ENCODE measurements around the gene CPEB4.

Gene CPEB4

DNA sequence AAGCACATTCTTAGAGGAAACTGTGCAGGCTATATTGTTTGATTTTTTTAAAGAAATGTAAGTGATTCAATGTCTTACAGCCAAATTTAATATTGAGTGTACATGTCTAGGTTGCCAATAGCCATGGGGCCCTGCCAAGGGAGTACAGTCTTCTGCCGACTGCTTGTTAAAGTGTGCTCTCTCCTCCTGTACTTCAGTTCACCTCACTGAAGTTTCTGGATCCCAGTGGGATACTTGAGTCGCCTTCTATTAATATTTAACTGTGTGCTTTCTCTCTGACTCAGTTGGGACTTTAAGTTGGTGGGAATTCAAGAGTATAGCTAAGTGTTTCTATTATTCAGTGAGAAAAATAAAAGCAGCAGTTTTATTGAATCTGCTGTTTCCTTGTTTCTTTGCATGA is 56.4 kb downstream of the CPEB4 start:
- no peak for DNase-seq (ENCODE audit: insufficient read length, low spot score)
- no peak for FAIRE-seq
- TF ChIP-seq POLR2A (IDR thresholded peaks at IDR 0.05; ENCODE audit: low read depth, low read length): no peak

DNA sequence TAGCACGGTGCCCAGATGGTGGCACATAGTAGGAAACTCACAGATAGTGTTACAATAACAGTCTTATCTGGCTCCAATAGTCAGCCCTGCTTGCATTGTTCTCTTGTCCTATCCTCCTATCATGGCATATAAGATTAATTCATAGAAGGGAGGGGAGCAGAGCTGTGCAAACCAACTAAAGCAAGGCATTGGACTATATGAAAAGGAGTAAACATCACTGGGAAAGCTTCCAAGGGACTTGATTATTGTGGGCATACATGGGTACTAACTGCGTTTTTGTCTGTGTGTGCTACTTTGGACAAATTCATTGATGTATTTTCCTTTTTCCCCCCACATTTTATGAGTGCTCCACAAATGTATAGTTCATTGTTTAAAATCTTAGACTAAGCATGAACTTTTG is 57.0 kb downstream of the CPEB4 start:
- FAIRE-seq (peak; percentile 6), DNase-seq (ENCODE audit: insufficient read length, low spot score) (no peak)
- TF ChIP-seq POLR2A (IDR thresholded peaks at IDR 0.05; ENCODE audit: low read depth, low read length): no peak

DNA sequence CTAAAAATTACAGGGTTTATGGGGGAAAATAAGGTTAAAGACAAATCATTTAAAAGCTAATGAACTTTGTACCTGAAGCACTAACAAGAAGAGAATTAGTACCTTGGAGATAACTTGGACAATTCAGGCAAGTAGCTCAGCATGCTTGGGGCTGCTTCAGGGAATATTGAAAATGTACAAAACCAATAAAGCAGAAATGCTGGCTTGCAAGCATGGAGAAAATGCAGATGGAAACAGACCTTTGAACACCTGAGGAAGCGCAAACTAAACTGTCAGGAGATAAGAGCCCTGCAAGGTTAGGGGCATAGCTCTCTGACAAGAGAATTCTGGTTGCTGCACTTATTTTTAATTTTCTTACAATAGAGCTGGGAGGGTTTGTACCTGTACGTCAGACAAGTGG is 58.2 kb downstream of the CPEB4 start:
- FAIRE-seq (no peak), DNase-seq (ENCODE audit: insufficient read length, low spot score) (no peak)
- TF ChIP-seq POLR2A (IDR thresholded peaks at IDR 0.05; ENCODE audit: low read depth, low read length): no peak

DNA sequence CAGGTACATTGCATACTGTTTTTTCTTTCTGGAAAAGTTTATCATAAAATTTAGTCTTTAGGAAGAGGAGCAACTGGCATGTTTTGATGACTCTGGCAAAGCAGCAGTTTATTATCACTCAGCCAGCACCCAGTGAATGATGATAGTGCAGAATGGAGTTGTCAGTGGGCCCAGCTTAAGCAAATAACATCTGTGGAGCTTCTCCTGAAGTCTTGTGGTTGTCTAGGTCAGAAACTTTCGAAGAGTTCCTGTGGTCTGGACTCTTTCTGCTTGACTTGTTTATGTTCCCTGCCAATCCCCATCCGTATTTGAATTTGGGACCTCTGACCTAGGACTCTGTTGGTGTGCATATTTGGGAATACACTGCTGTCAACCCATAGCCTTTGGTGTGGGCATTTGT is 62.7 kb downstream of the CPEB4 start:
- FAIRE-seq (no peak), DNase-seq (ENCODE audit: insufficient read length, low spot score) (no peak)
- TF ChIP-seq POLR2A (IDR thresholded peaks at IDR 0.05; ENCODE audit: low read depth, low read length): no peak

DNA sequence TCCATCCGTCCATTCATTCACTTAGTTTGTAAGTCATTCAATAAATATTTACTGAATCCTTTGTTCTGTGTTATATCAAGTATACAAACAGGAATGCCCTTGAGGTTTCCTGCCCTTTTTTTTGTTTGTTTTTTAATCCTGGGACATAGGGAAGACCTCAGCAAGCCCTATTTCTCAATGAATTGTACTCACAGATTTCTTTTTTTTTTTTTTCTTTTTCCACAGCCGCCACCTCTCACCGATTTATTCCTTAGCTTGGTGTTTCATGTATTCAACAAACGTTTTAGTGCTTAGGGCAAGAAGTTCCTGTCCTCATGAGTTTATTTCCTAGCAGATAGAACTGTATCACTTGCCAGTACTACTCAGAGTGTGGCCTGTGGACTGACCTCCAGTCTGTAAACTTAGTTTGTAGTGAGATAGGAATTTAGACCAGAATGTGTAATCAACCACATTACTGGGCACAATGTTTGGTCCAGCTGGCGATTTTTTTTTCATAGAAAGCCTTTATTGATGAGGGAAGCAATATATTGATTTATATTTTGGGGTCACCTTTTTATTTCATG is 65.5 kb downstream of the CPEB4 start:
- FAIRE-seq: peak; percentile 36
- no peak for DNase-seq (ENCODE audit: insufficient read length, low spot score)

DNA sequence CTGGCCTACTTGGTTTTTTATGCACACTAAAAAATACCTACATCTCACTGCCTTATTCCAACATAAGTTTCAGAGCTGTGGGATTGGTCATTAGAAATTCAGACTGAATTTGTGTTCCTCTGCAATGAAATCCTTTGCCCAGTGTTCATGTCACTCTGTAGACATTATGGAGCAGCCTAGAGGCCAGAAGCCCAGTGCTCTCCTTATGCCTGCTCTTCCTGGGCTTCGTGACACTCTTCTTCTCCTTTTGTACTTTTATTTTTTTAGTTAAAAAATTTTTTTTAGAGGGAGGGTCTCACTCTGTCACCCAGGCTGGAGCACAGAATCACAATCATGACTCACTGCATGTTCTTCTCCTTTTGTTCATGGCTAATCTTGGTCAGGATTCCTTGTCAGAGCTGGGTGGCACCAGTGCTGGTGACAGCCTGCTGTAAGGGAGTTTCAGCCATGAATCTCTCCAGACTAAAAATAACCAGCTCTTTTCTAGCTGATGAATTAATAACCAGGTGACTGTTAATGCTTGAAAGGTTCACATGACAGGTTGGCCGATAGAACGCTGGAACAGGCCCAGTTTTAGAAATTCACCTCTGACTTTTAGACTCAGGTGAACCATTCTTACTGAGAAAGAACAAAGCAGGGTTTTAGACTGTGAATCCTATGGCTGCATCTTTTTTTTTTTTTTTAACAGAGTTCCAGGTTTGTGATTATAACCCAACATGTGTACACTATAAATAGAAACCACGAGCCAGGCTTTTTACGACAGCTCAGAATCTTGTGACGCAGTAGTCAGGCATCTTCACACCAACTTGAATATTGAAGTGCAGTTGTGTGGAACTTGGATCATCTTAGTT is 66.7 kb downstream of the CPEB4 start:
- no peak for TF ChIP-seq POLR2A (IDR thresholded peaks at IDR 0.05; ENCODE audit: low read depth, low read length)
- FAIRE-seq: peak; percentile 79
- no peak for DNase-seq (ENCODE audit: insufficient read length, low spot score)

More for the DNA sequence above, 65.5 kb downstream of the CPEB4 start:
- no peak for TF ChIP-seq POLR2A (IDR thresholded peaks at IDR 0.05; ENCODE audit: low read depth, low read length)

DNA sequence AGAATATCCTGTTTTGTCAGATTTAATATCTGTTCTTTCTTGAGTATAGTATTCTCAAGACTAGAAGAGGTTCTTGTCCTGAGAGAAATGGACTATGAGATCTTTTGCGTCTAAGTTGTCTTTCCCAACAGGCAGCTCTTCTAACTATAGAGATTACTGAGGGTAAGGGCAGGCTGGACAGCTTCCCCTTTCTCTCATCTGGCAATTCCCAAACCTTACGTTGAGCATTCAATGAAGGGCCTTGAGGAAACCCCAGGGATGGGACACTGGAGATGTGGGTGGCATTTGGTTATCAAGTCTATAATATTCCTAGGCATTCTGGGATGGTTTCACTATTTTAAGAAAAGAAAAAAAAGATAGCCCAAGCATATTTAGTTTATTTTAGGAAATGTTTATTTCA is 72.8 kb downstream of the CPEB4 start:
- DNase-seq (ENCODE audit: insufficient read length, low spot score): no peak
- TF ChIP-seq POLR2A (IDR thresholded peaks at IDR 0.05; ENCODE audit: low read depth, low read length): no peak
- FAIRE-seq: no peak

DNA sequence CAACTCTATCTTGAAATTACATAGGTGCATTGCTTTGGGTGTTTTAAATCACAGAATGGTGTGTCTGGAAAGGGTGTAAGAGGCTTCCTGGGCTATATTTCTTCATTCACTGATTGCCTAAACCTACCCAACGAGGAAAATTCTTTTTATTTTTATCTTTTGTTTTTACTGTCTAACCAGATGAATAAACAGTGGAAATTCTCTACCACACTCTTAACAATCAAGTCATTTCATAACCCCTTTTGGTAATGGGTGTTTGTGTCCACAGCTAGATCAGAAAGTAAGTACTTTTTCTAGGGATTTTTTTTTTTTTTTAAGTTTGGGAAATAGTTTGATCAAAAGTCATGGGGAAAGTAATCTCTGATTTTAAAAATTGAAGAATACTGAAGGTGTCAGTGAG is 73.3 kb downstream of the CPEB4 start:
- DNase-seq (ENCODE audit: insufficient read length, low spot score) (no peak), FAIRE-seq (no peak)
- TF ChIP-seq POLR2A (IDR thresholded peaks at IDR 0.05; ENCODE audit: low read depth, low read length): no peak

DNA sequence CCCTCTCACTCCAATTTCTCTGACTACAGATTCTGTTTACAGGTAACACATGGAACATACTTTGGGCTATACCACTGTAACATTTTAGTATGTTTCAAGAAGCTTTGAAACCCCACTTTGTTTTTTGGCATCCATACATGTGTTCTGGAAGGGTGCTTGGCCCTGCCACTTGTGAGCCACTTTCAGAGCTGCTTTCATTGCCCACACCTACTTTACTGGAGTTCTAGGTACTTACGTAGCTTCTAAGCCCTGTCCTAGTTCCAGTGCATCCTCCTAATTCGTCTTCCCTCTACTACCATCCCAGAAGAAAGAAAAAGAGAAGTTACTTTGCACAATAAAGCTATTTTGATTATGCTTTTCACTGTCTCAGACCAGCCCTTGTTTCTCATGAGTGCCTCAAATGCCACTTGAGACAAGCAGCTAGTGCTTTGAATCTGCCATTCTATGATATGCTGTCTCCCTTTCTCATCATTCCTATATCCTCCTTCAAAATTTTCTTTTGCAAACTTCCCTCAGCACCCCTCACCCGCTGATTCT is 74.4 kb downstream of the CPEB4 start:
- no peak for TF ChIP-seq POLR2A (IDR thresholded peaks at IDR 0.05; ENCODE audit: low read depth, low read length)
- DNase-seq (ENCODE audit: insufficient read length, low spot score) (no peak), FAIRE-seq (no peak)

DNA sequence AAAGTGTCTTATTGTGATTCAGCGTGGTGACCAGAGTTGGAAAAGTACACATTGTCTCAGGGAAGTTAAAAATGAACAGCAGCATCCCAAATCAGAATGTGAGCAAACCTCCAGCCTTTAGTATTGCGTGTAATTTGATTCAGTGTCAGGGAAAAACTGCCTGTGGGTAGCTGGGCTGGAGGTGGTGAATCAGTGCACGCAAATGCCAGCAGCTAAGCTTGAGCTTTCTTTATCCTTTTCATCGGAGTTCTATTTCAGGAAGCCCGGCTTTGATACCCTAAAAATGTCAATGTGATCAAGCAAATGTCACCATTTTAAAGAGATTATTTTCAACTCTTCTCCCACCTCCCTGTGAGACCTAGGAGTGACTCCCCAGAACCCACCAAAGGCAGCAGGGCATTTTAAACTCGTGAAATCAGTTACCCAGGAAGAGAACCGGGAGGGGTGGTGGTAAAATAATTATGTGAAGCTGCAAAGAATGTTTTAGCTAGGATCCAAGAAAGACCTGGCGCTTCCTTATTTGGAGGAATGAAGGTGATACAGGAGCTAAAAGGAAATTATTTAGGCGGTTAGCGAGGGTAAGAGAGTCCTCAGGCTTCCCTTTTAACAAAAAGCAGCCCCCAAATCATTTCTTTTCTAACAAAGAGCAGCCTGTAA is 75.2 kb downstream of the CPEB4 start:
- DNase-seq (ENCODE audit: insufficient read length, low spot score) (peak; percentile 69), FAIRE-seq (peak; percentile 83)
- TF ChIP-seq POLR2A (IDR thresholded peaks at IDR 0.05; ENCODE audit: low read depth, low read length): no peak

DNA sequence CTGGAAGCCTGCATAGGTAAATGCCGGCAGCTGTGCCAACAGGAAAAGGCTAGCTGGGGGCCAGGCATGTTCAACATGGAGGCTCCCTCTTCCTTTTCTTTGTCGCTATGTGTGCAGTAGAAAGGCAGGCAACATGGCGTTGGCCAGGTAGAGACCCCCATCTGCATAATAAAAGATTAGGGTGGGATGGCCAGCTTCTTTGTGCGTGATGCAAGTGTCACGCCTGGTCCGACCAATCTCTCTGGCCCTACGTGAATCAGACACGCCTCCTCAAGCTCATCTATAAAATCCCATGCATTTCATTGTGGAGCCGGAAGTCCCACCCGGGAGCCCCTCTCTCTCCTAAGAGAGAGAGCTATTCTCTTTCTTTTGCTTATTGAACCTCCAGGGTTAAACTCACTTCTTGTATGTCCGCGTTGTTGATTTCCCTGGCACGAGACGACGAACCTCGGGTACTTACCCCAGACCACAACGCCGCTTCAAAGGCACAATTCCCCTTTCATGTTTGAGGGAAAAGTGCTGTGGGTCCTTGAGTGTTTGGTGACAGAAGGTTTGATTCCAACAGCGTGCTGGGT is 75.8 kb downstream of the CPEB4 start:
- TF ChIP-seq POLR2A (IDR thresholded peaks at IDR 0.05; ENCODE audit: low read depth, low read length): peak; percentile 9; the same call in 1 of the 2 replicates
- FAIRE-seq (peak; percentile 62), DNase-seq (ENCODE audit: insufficient read length, low spot score) (peak; percentile 67)

DNA sequence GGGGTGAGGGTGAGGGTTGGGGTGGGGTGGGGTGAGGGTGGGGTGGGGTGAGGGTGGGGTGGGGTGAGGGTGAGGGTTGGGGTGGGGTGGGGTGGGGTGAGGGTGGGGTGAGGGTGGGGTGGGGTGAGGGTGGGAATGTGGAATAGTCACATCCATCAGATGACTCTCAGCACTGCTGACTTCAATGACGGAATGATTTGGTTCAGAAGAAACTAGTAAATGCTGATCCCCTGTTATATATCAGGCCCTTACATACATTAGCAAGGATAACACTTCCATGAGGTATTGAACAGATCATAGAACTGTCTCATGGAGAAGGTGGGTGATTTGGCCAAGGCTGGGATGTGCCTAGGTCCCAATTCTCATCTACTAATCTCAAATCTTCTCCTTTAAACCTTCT is 76.4 kb downstream of the CPEB4 start:
- DNase-seq (ENCODE audit: insufficient read length, low spot score): no peak
- FAIRE-seq: no peak
- no peak for TF ChIP-seq POLR2A (IDR thresholded peaks at IDR 0.05; ENCODE audit: low read depth, low read length)

DNA sequence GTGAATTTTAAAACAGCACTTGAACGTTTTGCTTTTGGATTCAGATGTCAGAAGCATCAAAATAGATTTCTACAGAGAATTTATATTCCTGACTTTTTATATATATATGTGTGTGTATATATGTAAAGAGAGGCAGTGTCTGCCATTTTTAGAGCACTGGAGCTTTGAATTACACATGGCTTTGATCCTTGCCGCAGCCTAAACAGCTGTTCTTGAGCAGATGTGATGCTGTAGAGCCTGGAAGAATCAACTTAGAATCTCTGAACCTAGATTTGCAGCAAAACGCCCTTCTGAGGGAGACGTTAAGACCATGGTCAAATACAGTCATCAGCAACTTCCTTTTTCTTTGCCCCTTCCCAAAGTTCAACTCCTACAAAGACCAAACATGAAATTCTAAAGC is 79.1 kb downstream of the CPEB4 start:
- TF ChIP-seq POLR2A (IDR thresholded peaks at IDR 0.05; ENCODE audit: low read depth, low read length): no peak
- no peak for DNase-seq (ENCODE audit: insufficient read length, low spot score)
- FAIRE-seq: no peak

DNA sequence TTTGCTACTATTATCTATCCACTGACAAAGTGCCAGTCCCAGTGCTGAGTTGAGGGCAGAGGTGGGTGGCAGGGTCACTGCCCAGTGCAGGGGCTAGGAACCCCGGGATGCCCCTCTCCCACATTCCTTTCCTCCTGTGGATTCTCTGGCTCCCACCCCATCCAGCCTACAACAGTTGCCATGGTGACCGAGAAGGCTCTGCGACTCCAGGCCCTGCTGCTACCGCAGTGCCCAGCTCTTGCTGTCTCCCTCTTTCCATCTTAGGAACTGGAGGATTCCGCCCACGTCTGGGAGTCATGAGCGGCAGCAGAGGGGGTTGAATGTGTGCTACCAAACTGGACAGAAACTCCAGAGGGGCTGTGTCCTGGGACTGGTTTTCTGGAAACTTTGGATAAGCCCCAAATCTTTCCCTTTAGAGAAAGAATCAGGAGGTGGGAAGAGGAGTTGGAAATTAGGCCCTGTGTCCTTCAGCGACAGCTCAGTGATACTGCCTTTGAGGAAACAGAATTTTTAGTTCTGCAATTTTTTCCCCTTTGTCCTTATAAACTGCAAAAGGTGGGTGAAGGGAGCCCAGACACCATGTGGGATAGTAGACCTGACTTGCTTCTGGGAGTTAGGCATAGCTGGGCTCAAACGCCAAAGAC is 80.1 kb downstream of the CPEB4 start:
- no peak for TF ChIP-seq POLR2A (IDR thresholded peaks at IDR 0.05; ENCODE audit: low read depth, low read length)
- DNase-seq (ENCODE audit: insufficient read length, low spot score): no peak
- FAIRE-seq: no peak
